MV-4-11 (cell line): ENCODE results near the gene ORM1.
A peak's percentile ranks its signal among the peaks of the same experiment; 100 is the strongest.
"Not testable (repeated sequence)": the region's sequence is repeated elsewhere in the genome, so short reads cannot be mapped to it uniquely, and the experiment has no call there.

Source experiments
- DNase-seq: peaks from one replicate; lab custom pipeline; 2025; lab: John Stamatoyannopoulos, UW

Gene ORM1

GRCh38 chr9:114308361-114308950 lies 14.4 kb upstream of the ORM1 start:
- no peak for DNase-seq

GRCh38 chr9:114309096-114309495 lies 13.8 kb upstream of the ORM1 start:
- no peak for DNase-seq

DNA sequence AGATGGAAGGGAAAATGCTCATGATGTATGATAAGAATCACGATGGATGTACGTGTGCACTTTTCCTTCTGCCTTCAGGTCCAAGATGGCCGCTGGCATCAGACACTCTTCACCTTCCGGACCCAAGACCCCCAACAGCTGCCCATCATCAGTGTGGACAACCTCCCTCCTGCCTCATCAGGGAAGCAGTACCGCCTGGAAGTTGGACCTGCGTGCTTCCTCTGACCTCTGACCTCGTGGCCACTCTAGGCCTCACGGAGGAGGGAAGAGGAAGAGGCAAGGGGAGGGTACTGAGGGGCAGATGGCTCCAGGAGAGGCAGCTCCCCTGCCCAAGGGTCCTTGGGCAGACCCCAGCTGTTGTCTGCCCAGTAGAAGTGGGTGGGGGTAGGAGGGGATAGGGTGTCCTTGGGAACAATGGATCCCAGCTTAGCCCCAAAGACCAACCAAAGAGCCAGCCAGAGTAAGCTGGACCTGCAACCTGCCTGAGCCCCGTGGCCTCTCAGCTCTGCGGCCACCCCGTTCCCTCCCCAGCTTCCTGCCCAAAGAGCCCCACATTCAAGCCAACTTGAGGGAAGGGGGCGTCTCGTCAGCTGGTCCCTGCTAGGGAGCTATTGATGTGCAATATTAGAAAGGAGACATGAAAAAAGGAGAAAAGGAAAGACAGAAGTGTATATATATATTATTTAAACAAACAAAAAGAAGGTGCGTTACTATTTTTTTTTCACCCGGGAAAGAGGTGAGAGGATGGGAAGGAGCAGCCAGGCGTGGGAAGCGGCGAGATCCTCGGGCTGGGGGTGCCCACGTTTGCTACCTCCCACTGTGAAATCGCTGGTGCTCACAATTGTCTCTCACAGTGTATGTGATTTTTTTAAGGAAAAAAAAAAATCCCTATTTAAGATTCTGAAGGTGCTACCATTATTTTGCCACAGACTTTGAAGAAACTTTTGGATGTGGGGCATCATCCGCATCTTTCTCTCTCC lies 12.1 kb upstream of the ORM1 start:
- no peak for DNase-seq

DNA sequence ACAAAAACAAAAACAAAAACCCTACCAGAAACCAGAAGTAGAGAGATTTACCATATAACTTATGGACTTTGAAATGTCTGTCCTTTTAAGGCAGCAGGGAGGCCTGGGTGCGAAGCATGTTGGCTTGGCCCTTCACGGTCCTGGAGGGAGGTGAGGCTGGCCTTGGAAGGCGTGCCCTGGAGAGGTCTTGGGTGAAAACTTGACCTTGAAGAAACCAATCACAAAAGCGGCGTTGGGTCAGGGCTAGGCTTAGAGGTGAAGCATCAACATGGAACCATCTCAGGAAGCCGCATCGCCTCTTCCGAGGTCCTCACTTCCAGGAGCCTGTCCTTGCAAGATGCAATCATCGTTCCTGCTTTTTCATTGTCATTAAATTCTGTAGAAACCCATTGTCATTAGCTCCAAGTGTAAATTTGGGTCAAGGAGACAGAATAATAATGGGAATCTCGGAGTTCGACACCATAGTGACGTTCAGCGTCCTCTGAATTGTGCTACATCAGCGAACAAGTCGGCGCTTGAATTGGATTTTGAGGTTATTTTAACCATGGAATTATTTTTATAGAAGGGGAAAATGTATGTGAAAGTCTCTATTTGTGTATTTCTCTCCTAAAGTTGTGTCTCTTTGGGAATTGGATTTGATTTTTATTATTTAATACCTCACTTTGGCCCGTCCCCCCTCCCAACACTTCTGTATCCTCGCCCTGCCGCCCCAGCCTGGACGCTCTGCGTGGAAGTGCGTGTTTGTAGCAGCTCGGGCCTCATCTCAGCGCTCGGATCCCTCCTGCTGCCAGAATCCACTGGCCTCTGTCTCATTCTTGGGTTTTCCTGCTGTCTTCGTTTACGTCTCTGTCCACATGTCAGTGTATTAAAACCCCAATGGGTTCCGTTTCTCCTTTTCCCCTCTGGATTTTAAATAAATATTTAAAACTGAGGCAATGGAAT lies 11.1 kb upstream of the ORM1 start:
- DNase-seq: no peak

GRCh38 chr9:114312513-114312875 lies 10.4 kb upstream of the ORM1 start:
- DNase-seq: no peak

DNA sequence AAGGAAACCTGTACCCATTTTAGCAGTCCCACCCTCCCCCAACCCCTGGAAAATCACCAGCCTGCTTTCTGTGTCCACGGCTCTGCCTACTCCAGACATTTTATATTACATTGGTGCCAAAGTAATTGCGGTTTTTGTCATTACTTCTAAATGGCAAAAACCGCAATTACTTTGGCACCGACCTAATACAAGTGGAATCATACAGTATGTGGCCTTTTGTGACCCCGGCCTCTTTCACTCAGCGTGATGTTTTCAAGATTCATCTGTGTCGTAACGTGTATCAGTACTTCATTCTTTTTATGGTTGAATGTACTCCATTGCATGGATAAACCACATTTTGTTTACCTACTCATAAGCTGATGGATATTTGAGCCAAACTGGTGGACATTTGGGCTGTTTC lies 9.7 kb upstream of the ORM1 start:
- DNase-seq: no peak

- no peak for DNase-seq
These were observed 8.5 kb upstream of the ORM1 start for GRCh38 chr9:114314256-114314867.

- DNase-seq: no peak
These were observed 7.8 kb upstream of the ORM1 start for GRCh38 chr9:114314881-114315722.

GRCh38 chr9:114315723-114316363 lies 7.1 kb upstream of the ORM1 start:
- peak; percentile 78 for DNase-seq

GRCh38 chr9:114316605-114317230 lies 6.2 kb upstream of the ORM1 start:
- DNase-seq: no peak

- DNase-seq: peak; percentile 87
These were observed 5.1 kb upstream of the ORM1 start for GRCh38 chr9:114317665-114318357.

DNA sequence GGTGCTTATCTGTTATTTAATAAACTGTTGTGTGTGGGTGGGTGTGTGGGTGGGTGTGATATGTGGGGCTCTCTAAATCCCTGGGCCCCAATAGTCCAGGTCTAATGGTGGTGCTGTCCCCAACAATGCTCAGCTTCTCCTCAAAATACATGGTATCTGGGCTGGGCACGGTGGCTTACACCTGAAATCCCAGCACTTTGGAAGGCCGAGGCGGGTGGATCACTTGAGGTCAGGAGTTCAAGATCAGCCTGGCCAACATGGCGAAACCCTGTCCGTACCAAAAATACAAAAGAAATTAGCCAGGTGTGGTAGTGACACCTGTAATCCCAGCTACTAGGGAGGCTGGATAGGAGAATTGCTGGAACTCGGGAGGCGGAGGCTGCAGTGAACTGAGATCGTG lies 4.5 kb upstream of the ORM1 start:
- DNase-seq: no peak

GRCh38 chr9:114319147-114319546 lies 3.8 kb upstream of the ORM1 start:
- DNase-seq: no peak

DNA sequence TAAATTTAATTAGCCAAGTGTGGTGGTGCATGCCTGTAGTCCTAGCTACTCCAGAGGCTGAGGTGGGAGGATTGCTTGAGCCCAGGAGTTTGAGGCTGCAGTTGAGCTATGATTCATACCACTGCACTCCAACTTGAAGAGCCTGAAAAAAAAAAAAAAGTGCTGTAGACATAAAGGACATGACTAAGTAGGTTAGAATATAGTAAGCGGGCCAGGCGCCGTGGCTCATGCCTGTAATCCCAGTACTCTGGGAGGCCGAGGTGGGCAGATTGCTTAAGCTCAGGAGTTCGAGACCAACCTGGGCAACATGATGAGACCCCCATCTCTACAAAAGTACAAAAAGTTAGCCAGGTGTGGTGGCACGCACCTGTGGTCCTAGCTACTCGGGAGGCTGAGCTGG lies 2.2 kb upstream of the ORM1 start:
- DNase-seq: peak; percentile 50

DNA sequence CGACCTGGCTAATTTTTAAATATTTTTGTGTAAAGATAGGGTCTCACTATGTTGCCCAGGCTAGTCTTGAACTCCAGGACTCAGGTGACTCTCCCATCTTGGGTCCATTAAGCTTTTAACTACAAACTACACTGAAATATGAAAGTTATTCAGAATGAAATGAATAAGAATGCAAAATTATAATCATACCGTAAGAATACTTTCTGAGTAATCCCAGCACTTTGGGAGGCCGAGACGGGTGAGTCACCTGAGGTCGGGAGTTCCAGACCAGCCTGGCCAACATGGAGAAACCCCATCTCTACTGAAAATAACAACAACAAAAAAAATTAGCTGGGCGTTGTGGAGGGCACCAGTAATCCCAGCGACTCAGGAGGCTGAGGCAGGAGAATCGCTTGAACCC lies 1.1 kb upstream of the ORM1 start:
- DNase-seq: no peak

DNA sequence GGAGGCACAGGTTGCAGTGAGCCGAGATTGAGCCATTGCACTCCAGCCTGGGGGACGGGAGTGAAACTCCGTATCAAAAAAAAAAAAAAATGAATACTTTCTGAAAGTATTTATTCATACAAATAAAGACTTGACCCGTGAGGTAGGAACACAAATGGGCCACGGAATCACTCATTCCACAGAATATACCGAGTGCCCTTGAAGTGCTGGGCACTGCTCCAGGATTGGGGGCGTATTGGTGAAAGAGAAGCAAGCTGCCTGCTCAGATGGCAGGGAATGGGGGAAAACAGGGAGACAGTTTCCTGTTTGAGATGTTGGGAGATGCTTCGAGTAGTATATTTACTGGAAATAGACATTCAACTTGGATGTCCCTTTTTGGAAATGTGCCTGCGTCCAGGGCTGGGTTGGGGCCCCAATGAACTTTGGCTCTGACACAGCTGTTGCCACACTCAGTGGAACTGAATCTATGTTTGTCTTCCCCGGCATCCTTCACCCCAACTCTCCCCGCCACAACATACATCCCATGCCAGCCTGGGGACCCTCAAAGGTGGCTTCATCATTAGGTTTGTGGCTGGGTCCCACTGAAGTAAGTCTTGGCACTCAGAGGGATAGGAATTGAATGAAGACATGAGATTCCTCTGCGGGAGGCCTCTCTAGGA lies 609 bp upstream of the ORM1 start:
- DNase-seq: not testable (repeated sequence)

DNA sequence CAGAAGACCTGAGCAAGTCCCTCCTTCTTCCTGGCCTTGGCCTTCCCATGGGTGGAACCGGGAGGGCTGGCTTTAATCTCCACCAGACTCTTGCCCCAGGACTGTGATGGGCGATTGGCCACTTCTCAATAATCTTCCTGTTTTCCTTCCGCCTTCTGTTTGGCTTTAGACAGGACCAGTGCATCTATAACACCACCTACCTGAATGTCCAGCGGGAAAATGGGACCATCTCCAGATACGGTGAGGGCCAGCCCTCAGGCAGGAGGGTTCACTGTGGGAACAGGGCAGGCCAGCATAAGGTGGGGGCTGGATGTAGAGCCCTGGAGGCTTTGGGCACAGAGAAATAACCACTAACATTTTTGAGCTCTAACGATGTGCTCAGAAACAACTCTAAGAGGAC lies 951 bp downstream of the ORM1 start:
- DNase-seq: not testable (repeated sequence)

DNA sequence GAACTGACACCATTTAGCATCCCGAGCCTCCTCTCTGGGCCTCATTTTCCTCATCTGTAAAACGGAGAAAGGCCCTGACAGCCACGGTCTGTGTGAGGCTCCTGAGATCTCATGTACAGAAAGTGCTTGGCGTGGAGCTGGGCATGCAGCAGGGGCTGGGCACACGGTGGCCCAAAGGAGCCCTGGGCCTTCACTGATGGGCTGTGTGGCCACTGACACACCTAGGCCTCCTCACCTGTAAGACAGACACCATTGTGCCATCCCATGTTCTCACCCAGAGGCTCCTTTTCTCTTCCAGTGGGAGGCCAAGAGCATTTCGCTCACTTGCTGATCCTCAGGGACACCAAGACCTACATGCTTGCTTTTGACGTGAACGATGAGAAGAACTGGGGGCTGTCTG lies 1.6 kb downstream of the ORM1 start:
- DNase-seq: no peak

DNA sequence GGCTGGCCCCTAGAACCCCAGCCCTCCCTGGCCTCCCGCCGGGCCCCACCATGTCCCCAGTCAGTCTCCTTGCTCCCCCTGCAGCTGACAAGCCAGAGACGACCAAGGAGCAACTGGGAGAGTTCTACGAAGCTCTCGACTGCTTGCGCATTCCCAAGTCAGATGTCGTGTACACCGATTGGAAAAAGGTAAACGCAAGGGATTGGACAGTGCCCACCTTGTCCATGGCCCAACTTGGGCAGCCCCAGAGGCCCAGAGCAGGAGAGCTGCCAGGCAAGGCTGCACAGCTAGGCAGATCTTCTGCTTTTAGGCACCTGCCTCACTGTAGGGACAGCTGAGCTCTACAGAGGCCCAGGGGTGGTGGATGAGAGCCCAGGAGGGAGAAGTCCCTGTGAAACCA lies 2.1 kb downstream of the ORM1 start:
- DNase-seq: not testable (repeated sequence)
